ENCODE results near the gene TBC1D8. TPM values are rescaled to one million over a fixed set of nuclear protein-coding genes. Genes with fewer than 3 reads are reported as not detected.

TBC1D8 gene
- total RNA-seq, 2 experiments from 2014 or later, result 1.0 to 1.8 TPM

DNA sequence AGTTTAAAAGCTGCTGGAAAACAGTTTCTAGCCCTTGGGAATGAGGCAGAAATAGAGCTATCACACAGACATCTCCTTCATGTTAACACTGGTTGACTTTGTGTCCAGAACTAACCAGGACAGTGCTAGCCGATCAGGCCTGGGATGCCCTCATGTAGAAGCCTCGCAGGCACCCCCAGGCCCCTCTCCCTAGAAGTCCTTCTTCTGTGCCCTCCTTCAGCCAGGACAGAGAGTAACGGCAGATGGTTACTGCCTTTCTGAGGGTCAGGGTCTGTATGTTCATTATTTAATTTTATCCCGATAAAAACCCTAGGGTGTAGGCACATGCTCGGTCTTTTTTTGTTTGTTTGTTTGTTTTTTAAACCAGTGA is 159.8 kb downstream of the TBC1D8 start:
- no peak for DNase-seq
- no peaks in the 10 kb centered on the region for H3K4me1 Mint-ChIP-seq (ENCODE audit: low read depth)
- H3K27ac ChIP-seq (ENCODE audit: low read depth in 1 of 2, low read length in 2 of 2), result no peak overlapping the region
- no peaks in the 10 kb centered on the region for H3K27me3 ChIP-seq (ENCODE audit: control insufficient read depth in 1 of 2, insufficient read depth in 2 of 2, low read length in 2 of 2)
- ATAC-seq (ENCODE audit: poor library complexity), result no peak
- no peak overlapping the region for H3K4me3 ChIP-seq (ENCODE audit: low read length)
- ChIA-PET POLR2A (no interaction called here), CTCF (no interaction called here)
- intact Hi-C loops (cut with DNase I, micrococcal nuclease), result no loop called here
- H3K4me3 Mint-ChIP-seq, result no peak overlapping the region
- no peaks in the 10 kb centered on the region for H3K36me3 ChIP-seq (ENCODE audit: insufficient read depth, low read length)
- no peaks in the 10 kb centered on the region for H3K9me3 Mint-ChIP-seq
- H3K9me3 ChIP-seq (ENCODE audit: control insufficient read depth in 1 of 2, insufficient read depth in 1 of 2, low read length in 2 of 2), result no peaks in the 10 kb centered on the region
- no peaks in the 10 kb centered on the region for H3K27me3 Mint-ChIP-seq
- no peaks in the 10 kb centered on the region for H3K4me1 ChIP-seq (ENCODE audit: insufficient read depth, low read length)
- TF ChIP-seq, protein P1, sequence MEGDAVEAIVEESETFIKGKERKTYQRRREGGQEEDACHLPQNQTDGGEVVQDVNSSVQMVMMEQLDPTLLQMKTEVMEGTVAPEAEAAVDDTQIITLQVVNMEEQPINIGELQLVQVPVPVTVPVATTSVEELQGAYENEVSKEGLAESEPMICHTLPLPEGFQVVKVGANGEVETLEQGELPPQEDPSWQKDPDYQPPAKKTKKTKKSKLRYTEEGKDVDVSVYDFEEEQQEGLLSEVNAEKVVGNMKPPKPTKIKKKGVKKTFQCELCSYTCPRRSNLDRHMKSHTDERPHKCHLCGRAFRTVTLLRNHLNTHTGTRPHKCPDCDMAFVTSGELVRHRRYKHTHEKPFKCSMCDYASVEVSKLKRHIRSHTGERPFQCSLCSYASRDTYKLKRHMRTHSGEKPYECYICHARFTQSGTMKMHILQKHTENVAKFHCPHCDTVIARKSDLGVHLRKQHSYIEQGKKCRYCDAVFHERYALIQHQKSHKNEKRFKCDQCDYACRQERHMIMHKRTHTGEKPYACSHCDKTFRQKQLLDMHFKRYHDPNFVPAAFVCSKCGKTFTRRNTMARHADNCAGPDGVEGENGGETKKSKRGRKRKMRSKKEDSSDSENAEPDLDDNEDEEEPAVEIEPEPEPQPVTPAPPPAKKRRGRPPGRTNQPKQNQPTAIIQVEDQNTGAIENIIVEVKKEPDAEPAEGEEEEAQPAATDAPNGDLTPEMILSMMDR (IDR thresholded peaks at IDR 0.05), result no peak
- H3K27ac Mint-ChIP-seq, result no peak overlapping the region
- H3K36me3 Mint-ChIP-seq (ENCODE audit: low read depth), result no peaks in the 10 kb centered on the region

- DNase-seq, result no peak
- Mint-ChIP-seq H3K27me3 (no peaks in the 10 kb centered on the region), H3K4me3 (no peak overlapping the region), H3K4me1 (ENCODE audit: low read depth) (no peaks in the 10 kb centered on the region), H3K27ac (no peak overlapping the region), H3K36me3 (ENCODE audit: low read depth) (no peaks in the 10 kb centered on the region), H3K9me3 (no peaks in the 10 kb centered on the region)
- Histone ChIP-seq H3K27me3 (ENCODE audit: control insufficient read depth in 1 of 2, insufficient read depth in 2 of 2, low read length in 2 of 2) (no peaks in the 10 kb centered on the region), H3K4me1 (ENCODE audit: insufficient read depth, low read length) (no peaks in the 10 kb centered on the region), H3K27ac (ENCODE audit: low read depth in 1 of 2, low read length in 2 of 2) (no peak overlapping the region), H3K36me3 (ENCODE audit: insufficient read depth, low read length) (no peaks in the 10 kb centered on the region), H3K4me3 (ENCODE audit: low read length) (no peak overlapping the region), H3K9me3 (ENCODE audit: control insufficient read depth in 1 of 2, insufficient read depth in 1 of 2, low read length in 2 of 2) (no peaks in the 10 kb centered on the region)
- ChIA-PET POLR2A (no interaction called here), CTCF (no interaction called here)
- TF ChIP-seq, protein P1 (IDR thresholded peaks at IDR 0.05), result no peak
- no peak for ATAC-seq (ENCODE audit: poor library complexity)
- intact Hi-C loops (cut with DNase I, micrococcal nuclease), result no loop called here
These were observed 160.4 kb downstream of the TBC1D8 start for GRCh38 chr2:100990650-100991403.

DNA sequence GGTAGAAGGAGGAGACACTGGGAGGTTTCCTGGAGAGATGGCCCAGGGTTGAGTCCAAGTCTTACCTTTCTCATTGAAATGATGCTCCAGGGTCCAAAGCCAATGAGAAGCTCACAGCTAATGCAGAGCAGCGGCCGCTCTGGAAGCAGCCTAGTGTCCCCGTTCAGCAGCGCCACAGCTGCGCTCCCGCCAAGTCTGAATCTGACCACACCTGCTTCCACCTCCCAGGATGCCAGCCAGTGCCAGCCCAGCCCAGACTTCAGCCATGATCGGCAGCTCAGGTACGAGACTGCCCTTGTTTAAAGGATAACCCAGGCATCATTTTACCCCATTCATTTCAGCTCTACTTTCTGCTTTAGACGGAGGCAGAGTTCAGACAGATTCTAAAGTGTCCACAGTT is 161.0 kb downstream of the TBC1D8 start:
- Mint-ChIP-seq H3K9me3 (no peaks in the 10 kb centered on the region), H3K27me3 (no peaks in the 10 kb centered on the region), H3K27ac (no peak overlapping the region), H3K4me1 (ENCODE audit: low read depth) (no peaks in the 10 kb centered on the region), H3K4me3 (no peak overlapping the region), H3K36me3 (ENCODE audit: low read depth) (no peaks in the 10 kb centered on the region)
- Histone ChIP-seq H3K9me3 (ENCODE audit: control insufficient read depth in 1 of 2, insufficient read depth in 1 of 2, low read length in 2 of 2) (no peaks in the 10 kb centered on the region), H3K27ac (ENCODE audit: low read depth in 1 of 2, low read length in 2 of 2) (no peak overlapping the region), H3K4me1 (ENCODE audit: insufficient read depth, low read length) (no peaks in the 10 kb centered on the region), H3K27me3 (ENCODE audit: control insufficient read depth in 1 of 2, insufficient read depth in 2 of 2, low read length in 2 of 2) (no peaks in the 10 kb centered on the region), H3K36me3 (ENCODE audit: insufficient read depth, low read length) (no peaks in the 10 kb centered on the region), H3K4me3 (ENCODE audit: low read length) (no peak overlapping the region)
- ChIA-PET CTCF (no interaction called here), POLR2A (no interaction called here)
- ATAC-seq (ENCODE audit: poor library complexity), result no peak
- intact Hi-C loops (cut with DNase I, micrococcal nuclease), result no loop called here
- no peak for DNase-seq
- TF ChIP-seq, protein P1 (IDR thresholded peaks at IDR 0.05), result no peak
